Astrocyte (in vitro differentiated cells and primary cell): Measurements from ENCODE around the gene GABRR3.

Experiments used
- CTCF ChIP-seq: IDR thresholded peaks from 2 replicates; pipeline ENCODE4 v1.5.1; 2011; ENCODE audit warnings: low read depth, mild to moderate bottlenecking, inconsistent platforms, low read length, moderate library complexity; ENCODE audit not compliant: insufficient read depth
- EZH2 ChIP-seq: IDR thresholded peaks from 2 replicates; pipeline ENCODE4 v1.6.1; 2012; ENCODE audit warnings: mild to moderate bottlenecking, low read length, inconsistent platforms; ENCODE audit not compliant: insufficient read depth

GRCh38 chr3:97939401-97939800, 95.7 kb downstream of the GABRR3 start:
- TF ChIP-seq CTCF (no peak), EZH2 (no peak)
